Inflammatory macrophage treated with lipopolysaccharide for 1 hour (primary cell): ENCODE measurements around the gene ANTXR2.
"Not testable (repeated sequence)": the region's sequence is repeated elsewhere in the genome, so short reads cannot be mapped to it uniquely, and the experiment has no call there.

Experiments
- DNase-seq, 2 donors: peaks; one replicate each; pipeline ENCODE4 v3.0.0-alpha.2; 2020 to 2022

The ANTXR2 gene

DNA sequence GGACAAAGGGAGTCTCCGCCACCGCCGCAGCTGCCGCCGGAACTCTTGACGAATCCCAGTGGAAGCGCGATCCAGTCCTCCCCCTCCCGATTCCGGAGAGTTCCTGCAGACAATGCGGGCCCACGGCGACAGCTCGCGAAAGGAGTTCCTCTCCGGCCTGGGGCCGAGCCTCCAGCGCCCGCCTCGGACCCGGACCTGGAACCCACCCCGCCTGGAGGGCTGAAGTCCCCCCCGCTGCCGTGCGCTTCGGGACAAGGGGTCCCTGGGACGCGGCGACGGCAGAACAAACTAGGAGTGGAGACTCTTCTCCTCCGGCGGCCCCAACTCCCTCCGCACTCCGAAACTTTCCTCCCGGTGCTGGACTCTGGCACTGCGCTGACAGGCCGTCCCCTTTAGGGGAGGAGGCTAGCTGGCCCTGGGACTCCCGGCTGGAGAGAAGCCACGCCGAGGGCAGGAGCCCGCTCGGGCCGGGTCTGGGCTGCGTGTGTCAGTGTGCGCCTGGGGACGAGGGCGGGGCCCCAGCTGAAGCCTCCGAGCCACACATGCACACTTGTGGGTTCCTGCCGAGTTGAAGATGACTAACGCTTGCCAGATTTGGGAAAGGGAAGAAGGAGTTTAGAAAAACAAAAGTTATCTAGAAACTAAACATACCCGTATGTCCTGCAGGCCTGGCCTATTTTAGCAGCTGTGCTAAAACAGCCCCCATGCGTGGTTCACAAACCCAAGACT lies at the start of gene ANTXR2:
ANTXR2 (minus strand) TSS at position 486 of the 729 bp plus-strand sequence. CDS start 669 bp downstream, outside the sequence.
- peak; percentile 78 to 80 for DNase-seq

GRCh38 chr4:80121815-80122214 lies 48.8 kb upstream of the ANTXR2 start:
- DNase-seq: not testable (repeated sequence)

DNA sequence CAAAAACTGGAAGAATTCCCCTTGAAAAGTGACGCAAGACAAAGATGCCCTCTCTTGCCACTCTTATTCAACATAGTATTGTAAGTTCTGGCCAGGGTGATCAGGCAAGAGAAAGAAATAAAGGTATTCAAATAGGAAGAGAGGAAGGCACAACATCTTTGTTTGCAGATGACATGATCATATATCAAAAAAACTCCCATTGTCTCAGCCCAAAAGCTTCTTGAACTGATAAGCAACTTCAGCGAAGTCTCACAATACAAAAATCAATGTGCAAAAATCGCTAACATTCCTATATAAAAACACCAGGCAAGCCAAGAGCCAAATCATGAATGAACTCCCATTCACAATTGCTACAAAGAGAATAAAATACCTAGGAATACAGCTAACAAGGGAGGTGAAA lies 46.6 kb upstream of the ANTXR2 start:
- DNase-seq: not testable (repeated sequence)

DNA sequence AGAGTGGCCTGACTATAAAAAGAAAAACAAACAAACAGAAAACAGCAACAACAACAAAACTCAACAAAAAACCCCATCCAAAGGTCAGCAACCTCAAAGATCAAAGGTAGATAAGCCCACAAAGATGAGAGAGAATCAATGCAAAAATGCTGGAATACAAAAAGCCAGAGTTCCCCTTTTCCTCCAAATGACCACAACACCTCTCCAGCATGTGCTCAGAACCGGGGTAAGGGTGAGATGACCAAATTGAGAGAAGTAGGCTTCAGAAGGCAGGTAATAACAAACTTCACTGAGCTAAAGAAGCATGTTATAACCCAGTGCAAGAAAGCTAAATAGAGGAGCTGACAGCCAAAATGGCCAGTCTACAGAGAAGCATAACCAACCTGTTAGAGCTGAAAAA lies 43.5 kb upstream of the ANTXR2 start:
- DNase-seq: no peak

GRCh38 chr4:80115368-80116181 lies 42.5 kb upstream of the ANTXR2 start:
- no peak for DNase-seq

- DNase-seq: no peak
Measured at GRCh38 chr4:80114732-80115265, 41.8 kb upstream of the ANTXR2 start.

- DNase-seq: no peak
Measured at GRCh38 chr4:80113615-80114014, 40.6 kb upstream of the ANTXR2 start.

- DNase-seq: no peak
Measured at GRCh38 chr4:80112236-80112635, 39.2 kb upstream of the ANTXR2 start.

DNA sequence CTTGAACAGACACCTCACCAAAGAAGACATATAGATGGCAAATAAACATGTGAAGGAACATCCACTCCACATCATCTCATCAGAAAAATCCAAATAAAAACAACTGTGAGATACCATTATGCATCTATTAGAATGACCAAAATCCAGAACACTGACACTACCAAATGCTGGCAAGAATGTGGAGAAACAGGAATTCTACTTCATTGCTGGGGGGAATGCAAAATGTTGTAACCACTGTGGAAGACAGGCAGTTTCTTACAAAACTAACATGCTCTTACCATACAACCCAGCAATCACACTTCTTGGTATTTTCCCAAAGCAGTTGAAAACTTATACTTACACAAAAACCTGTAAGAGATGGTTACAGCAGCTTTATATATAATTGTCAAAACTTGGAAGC lies 38.2 kb upstream of the ANTXR2 start:
- DNase-seq: no peak

DNA sequence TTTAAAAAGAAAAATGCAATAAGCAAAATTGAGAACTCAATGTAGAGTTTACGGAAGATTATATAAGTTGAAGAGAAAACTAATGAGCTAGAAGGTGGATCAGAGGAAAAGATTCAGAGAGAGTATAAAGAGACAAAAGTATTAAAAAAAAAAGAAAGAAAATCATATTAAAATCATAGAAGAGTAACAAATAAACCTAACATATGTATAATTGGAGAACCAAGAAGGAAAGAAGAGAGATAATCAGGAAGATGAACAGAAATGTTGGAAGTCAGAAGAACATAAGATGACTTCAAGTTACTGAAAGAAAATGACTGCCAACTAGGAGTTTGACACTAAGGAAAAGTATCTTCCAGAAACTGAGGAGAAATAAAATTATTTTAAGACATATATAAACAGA lies 34.3 kb upstream of the ANTXR2 start:
- DNase-seq: no peak

GRCh38 chr4:80104927-80105326 lies 31.9 kb upstream of the ANTXR2 start:
- no peak for DNase-seq

DNA sequence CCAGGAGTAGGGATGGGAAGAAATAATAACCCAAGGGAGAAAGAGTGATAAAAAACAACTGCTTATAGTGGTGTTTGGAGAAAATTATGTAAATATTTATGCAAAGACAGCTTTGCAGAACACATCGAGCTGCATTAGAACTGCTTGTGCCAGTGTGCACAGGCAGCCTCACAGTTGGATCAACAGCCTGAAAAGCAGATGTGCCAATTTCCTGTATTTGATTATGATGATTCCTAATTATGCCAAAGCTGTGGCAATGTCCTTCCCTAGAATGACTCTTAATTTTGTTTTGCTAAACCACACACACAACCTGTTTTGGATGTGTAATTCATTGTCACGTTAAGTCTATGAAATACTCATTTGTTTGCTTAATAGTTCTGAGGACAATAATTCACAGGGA lies 30.6 kb upstream of the ANTXR2 start:
- no peak for DNase-seq

GRCh38 chr4:80101792-80102116 lies 28.7 kb upstream of the ANTXR2 start:
- no peak for DNase-seq

DNA sequence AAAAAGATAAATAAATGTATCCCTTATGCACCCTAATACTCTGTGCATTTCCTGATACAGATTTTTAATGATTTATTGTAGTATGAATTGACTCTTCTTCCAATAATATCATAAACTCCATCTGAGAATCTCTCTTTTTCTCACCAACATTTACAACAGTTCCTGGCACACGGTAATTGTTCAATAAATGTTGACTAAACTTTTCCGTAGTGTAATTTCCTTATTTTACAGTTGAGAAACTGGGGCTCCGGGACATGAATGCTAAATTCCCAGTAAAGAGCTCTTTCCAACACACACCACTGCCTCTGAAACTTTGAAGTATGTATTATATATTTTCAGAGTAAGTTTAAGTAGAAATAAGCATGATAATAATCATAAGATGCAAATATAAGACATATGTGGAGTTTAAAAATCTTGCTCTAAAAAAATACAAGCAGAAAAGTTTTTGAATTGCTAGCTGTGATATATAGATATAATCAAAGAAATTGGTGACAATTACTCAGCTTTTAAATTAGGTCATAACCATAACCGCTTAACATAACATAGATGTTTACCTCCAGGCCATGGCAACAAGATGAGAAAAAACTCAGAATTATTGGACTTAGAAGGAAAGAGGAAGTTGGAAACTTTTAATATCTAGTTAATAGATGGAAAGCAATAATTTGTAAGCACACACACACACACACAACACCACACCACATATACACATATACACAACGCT lies 28.2 kb upstream of the ANTXR2 start:
- DNase-seq: peak; percentile 11 to 51

- no peak for DNase-seq
Measured at GRCh38 chr4:80099671-80100070, 26.6 kb upstream of the ANTXR2 start.

GRCh38 chr4:80098635-80099034 lies 25.6 kb upstream of the ANTXR2 start:
- no peak for DNase-seq

DNA sequence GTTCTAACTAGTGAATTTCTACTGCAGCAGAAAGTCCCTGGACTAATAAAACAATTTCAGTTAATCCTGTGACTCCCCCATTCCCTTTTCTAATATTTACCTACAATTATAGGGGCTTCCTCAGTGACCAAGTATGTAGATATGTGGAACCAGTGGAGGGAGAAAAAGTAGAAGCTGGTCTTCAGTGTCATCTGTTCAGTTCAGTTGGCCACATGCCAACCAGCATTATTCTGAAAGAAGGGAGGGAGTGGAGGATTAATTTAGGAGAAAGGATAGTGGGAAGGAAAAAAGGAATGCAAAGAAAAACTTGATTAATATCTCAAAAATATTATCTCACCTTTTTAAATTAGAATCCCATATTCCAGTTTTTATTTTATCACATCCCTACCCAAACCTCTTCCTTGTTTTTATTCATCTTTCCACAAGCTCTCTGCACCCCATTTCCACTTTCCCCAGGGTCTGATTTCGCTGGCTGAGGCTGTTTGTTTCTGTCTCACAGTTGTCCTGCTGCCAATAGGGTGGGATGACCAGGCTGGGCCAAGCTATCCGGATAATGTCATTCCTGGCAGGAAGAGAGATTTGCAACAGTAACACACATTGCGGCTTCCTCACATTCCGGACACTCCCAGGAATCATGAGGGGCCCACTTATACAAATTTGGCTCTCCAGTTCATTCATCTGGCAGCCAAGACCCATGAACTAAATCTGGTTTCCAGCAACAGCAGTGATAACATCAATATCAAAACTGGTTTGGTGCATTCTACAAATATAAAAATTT lies 24.6 kb upstream of the ANTXR2 start:
- DNase-seq: no peak

DNA sequence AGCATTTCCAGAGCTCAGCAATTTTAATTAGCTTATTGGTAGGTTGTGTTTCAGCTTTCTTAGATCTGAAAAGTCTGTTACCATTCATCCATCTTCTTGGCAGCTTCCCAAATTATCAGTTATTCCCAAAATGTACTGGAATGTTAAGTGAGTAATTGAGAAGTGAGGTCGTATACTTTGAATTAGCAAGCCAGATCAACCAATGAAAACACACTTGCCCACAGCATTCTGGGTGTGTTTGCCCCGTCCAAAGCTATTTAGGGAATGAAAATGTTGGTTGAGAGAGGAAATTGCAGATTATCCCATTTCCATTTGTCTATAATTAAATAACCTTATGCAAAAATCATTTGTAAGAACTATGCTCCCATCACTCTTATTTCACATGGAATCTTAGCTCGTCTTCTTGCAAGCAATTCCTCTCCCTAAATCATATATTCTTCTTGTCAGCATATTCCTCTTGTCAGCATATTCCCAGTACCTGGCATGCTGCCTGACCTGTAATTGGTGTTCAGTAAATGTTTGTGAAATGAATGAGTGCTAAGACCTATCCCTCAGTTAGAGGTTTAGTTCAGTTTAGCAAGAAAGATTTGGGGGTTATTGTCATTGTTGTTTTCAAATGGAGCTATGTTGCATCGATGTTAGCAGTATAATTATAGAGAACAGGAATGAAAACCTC lies 23.3 kb upstream of the ANTXR2 start:
- no peak for DNase-seq

DNA sequence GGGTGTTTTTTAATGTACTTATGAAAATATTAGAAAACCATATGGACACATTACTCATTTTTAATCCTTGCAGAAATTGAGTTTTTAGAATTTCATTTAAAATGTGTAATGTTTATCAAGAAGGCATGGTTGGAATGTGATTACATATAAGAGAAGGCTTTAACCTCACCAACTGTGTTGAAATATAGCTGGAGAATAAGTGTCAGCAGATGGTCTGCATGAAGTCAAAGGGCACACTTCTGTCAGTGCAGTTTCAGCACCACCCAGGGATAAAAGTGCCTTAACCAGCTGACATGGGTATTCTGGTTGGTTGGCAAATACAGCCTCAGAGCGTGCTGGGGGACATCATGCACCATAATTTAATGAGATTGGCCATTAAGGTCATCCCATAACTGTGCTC lies 21.2 kb upstream of the ANTXR2 start:
- DNase-seq: no peak

DNA sequence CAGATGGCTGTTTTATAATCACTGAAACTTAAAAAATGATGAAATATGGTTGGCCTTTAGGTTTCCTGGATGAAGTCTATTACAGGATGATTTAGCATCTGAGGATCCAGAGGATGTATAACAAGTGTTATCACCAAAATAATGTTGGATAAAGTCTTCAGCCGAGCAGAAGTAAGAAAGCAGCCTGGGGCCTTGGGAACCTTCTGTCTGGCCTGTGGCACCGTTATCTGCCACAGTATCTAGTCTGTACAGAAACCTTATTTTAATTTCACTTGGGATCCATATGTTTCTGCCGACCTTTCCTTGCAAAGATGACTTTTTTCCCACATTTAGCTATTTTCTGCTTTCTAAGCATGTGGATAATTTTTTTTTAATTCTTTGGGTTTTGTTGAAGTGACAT lies 20.5 kb upstream of the ANTXR2 start:
- no peak for DNase-seq

DNA sequence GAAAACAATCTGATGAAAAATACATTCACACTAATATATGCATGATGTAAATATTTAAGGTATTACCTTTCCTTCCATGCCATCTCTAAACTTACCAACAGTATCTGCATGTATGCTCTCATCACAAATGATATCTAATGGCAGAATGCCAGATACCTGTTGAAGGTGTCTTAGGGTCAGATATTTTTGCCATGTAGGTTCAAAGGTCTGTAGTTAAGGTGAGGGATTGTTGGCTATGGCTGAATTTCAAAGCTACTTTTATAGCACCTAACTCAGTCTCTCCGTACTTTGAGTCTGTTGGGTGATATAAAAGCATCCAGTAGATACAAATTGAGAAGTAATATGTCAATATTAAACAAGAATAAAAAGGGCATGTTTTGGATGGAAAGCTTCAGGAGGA lies 19.8 kb upstream of the ANTXR2 start:
- DNase-seq: no peak

- DNase-seq: no peak
Measured at GRCh38 chr4:80092088-80092487, 19.1 kb upstream of the ANTXR2 start.
